ENCODE data around the gene TP53RK.

The TP53RK gene

DNA sequence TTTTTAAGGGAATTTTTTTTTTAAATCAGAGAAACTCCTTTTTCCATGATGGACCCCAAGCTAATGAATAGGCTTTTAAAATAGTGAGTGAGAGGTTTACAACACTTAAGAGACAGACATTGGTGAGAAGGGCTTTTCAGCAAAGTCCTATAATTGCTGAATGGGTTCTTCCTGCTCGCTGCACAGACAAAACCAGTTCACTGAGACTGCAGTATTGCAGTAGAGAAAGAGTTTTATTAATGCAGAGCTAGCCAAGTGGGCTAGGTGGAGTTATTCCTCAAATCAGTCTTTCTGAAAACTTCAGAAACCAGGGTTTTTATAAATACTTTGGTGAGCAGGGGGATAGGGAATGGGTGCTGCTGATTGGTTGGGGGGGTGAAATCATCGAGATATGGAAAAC, 17.0 kb upstream of the TP53RK start:
- no peak for DNase-seq (ENCODE audit: low spot score)

DNA sequence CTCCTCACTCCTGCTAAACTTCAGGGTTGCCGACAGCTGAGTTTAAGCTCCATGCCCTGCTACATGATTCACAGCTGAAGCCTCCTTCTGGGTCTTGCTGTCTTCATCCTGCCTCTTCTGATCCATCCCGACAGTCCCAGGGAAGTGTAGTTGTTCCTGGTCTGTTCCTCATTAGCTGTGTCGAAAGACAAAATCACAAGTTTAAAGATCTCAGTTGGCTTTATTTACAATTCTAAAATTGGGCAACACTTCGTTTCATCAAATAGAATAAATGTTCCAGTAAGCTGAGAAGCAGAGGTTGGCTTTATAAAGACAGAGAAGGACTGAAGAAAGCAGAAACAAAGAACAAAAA, 16.1 kb upstream of the TP53RK start:
- no peak for DNase-seq (ENCODE audit: low spot score)

DNA sequence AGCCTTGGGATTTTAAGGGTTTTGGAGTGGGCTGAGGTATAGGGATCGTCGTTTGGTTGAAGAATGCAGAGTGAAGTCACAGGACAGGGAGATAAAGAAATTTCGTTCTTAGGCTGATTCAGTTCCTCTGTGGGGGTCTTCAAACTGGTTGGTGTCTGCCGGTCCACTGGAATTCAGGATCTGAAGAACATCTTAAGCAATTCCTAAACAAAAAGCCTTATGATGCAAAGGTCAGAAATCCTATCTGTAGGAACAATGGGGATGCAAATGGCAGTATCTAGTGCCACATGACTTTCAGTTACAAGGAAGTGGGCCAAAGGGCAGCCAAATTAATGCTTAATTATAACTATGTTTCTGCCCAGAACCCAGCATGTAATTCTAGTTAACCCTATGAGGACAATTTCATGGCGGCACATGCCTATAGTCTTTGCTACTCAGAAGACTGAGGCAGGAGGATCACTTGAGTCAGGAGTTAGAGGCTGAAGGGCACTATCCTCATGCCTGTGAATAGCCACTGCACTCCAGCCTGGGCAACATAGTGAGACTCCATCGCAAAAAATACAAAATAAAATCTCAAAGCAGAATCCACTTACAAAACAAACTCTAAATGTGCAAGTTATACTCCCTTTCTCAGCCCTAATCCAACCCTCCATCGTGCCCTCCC, 15.6 kb upstream of the TP53RK start:
- no peak for DNase-seq (ENCODE audit: low spot score)

DNA sequence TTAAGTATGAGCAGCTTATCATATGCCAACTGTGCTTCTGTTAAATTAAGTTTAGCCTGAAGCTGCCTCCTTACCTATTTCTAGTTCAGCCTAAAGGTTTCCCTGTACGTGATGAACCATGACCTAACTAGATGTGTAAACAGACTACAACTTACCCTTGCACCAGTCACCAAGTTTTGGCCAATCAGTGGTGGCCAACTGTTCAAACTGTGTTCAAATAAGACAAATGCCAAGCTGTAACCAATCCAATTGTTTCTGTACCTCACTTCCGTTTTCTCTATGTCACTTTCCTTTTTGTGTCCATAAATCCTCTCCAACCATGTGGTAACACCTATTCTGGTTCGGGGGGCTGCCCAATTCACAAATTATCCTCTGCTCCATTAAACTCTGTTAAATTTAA, 14.2 kb upstream of the TP53RK start:
- no peak for DNase-seq (ENCODE audit: low spot score)

DNA sequence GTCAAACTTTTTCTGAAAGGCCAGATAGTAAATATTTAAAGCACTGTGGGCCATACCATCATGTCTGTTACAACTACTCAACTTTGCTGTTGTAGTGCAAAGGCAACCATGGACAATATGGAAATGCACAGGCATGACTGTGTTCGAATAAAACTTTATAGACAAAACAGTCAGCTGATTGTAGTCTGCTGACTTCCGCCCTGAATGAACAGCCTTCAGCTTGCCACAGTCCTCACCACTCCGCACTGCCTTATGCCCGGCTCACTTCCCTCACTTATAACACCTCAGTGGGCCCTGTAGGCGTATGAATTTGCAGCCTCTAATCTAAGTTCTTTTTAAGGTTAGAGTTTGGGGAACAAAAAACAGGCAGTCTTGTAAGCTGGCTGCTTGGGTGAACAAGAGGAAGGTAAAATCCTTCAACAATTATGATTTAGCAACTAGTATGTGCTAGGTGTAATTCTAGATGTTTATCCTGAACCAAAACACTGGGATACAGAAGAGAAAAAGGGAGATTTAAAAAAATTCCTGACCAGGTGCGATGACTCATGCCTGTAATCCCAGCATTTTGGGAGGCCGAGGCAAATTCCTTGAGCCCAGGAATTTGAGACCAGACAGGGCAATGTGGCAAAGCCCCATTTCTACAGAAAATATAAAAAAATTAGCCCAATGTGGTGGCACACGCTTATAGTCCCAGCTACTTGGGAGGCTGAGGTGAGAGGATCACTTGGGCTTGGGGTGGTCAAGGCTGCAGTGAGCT, 13.4 kb upstream of the TP53RK start:
- no peak for DNase-seq (ENCODE audit: low spot score)

DNA sequence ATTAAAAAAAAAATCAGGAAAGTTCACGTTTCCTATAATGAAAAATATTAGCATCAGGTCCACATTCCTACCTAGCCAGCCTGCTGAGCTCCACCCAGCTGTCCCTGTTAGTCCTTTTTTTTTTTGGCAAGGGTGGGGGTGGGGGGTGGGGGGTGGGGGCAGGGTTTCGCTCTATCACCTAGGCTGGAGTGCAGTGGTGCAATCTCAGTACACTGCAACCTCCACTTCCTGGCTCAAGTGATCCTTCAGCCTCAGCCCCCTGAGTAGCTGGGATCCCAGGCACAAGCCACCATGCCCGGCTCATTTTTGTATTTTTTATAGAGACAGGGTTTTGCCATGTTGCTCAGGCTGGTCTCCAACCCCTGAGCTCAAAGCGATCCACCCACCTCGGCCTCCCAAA, 12.7 kb upstream of the TP53RK start:
- DNase-seq (ENCODE audit: low spot score): no peak

DNA sequence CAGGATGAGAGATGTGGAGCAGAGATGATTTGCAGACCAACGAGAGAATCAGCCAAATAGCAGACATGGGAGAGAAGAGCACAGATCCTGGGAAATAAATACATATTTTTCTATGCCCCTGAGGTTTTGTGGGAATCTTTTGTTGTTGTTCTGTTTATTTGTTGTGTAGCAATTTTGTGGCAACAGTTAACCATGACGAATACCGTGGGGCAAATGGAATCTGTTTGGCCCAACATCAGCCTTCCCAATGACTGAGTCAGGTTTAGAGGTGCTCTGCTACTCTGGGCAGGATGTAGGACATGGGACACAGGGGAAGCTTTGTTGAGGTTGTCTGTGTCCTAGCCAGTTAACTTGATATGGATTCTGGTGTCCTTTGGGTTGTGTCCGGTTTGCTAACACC, 12.3 kb upstream of the TP53RK start:
- no peak for DNase-seq (ENCODE audit: low spot score)

DNA sequence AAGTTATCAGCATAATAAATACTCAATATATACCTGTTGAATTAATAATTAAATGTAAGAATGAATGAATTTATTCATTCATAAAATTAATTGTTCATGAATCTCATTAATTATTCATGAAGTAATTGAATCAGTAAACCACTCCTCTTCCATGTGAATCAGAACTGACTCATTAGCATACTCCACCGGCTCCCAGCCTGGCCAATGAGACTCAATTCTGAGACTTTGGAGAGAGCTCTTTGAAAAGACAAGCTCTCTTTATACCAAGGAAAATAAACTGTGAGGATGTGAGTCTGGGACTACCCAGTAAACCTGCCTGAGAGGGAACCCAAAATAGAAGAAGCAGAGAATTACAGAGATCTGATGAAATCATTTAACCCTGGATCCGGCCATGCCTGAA, 11.8 kb upstream of the TP53RK start:
- no peak for DNase-seq (ENCODE audit: low spot score)

DNA sequence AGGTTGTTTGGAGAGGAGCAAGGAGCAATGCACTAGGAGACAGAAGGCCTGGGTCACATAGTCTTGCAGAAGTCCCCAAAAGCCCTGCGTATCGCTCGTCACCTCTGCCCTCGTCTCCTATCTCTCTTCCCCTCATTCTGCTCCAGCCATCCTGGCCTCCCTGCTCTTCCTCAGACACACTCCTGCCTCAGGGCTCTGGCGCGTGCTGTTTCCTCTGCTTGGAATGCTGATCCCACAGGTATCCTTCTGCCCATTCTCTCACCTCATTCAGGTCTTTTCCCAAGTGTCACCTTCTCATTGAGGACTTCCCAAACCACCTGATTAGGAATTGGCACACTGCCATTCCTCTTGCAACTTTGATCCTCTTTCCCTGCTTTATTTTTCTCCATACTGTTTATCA, 11.2 kb upstream of the TP53RK start:
- no peak for DNase-seq (ENCODE audit: low spot score)

DNA sequence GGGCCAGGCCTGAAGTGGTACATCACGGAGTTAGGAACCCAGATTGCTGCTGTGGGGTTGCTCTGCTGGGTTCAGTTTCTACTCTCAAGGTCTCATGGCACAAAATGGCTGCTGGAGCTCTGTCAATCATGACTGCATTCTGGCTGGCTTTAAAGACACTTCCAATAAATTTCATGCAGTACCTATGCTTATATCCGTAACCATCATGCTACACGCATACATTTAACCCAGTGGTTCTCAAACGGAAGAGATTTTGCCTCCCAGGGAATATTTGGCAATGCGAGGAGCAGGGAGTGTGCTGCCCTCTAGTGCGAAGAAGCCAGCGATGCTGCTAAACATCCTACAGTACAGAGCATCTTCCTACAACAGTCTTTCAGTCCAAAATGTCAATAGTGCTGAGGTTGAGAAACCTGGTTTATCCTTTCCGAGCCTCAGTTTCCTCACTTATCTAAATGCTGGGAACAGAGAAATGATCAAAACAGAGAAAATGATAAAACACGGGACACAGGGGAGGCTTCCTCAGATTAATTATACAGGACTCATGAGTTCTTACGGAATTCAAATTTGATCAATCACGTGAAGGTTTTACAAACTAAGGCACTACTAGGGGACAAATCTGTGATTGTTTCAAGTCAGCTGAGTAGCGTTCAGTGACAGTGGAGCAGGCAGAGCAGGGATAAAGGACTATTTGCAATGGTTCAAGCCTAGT, 10.6 kb upstream of the TP53RK start:
- DNase-seq (ENCODE audit: low spot score): no peak

DNA sequence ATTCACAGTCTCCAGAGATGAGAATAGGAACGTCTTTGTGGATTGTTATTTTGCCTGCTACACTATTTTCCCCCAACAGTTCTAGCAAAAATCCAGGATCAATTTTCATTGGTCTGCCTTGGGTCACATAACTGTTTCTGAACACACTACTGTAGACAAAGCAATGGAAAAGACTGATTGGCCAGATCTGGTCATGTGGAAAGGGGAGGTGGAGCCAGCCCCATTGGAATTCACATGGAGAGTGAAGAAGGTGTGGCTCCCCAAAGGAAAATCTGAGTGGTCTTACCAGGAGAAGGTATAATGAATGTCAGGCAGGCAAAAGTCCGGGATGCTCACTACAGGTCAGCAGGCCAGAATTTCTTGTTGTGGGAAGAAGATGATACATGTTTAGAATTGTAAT, 9.5 kb upstream of the TP53RK start:
- DNase-seq (ENCODE audit: low spot score): no peak

DNA sequence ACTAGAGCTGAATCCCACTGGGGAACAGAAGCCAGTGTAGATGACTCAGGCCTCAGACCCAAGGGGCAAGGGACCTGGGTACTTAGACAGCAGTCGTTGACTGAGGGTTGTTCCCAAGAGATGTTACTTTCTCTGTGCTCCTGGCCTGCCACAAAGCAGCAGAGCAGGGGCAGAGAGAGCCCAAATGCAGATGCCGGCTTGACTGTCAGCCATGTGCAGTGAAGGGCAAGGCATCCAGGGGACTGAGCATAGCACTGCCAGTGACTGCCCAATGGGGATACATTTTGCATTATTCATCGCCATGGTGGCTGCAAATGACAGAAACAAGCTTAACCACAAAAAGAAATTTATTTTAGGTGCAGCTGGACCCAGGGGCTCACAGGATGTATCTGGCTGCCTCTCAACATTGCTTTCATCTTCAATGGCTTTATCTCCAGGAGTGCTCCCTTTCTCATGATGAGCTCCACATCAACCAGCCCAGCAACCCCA, 7.6 kb upstream of the TP53RK start:
- DNase-seq (ENCODE audit: low spot score): no peak

DNA sequence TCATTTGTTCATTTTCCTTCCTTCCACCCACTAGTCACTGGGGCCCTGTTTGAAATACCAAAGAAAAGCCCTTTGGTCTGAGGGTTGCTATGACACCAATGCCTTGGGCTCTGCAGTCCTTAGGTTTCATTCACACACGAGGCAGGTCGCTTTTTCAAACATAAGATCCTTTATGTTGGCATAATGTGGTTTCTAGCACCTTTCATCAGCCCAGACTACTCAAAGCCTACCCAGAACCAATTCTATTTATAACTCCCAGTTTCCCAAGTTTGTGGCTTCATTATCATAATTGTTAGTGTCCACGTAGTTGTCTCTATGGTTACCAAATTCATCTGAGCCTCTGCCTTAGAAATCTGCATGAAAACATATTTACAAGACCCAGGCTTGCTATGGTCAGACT, 6.6 kb upstream of the TP53RK start:
- no peak for DNase-seq (ENCODE audit: low spot score)

DNA sequence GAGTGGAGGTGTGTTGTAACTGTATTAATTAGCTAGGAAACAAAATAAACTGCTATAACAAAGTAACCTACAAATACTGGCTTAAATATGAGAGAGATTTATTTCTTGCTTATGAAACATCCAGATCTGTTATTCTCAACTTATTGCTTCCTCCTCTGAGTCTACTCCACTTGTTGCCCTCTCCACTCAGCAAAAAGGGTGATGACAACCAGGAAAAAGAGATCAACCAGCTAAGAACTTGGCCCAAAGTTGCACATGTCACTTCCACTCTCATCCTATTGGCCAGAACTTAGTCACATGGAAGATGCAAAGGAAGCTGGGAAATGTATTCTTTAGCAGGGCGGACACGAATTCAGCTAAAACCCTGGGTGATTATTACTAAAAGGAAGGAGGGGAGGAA, 5.2 kb upstream of the TP53RK start:
- DNase-seq (ENCODE audit: low spot score): peak; percentile 48

DNA sequence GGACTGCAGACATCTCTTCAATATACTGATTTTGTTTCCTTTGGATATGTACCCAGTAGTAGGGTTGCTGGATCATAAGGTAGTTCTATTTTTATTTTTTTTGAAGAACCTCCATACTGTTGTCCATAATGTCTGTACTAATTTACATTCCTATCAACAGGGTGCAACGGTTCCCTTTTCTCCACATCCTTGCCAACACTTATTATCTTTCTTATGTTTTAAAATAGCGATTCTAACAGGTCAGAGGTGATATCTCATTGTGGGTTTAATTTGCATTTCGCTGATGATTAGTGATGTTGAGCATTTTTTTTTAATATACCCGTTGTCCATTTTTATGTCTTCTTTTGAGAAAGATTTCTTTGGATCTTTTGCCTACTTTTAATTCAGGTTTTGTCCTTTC, 2.0 kb upstream of the TP53RK start:
- no peak for DNase-seq (ENCODE audit: low spot score)

DNA sequence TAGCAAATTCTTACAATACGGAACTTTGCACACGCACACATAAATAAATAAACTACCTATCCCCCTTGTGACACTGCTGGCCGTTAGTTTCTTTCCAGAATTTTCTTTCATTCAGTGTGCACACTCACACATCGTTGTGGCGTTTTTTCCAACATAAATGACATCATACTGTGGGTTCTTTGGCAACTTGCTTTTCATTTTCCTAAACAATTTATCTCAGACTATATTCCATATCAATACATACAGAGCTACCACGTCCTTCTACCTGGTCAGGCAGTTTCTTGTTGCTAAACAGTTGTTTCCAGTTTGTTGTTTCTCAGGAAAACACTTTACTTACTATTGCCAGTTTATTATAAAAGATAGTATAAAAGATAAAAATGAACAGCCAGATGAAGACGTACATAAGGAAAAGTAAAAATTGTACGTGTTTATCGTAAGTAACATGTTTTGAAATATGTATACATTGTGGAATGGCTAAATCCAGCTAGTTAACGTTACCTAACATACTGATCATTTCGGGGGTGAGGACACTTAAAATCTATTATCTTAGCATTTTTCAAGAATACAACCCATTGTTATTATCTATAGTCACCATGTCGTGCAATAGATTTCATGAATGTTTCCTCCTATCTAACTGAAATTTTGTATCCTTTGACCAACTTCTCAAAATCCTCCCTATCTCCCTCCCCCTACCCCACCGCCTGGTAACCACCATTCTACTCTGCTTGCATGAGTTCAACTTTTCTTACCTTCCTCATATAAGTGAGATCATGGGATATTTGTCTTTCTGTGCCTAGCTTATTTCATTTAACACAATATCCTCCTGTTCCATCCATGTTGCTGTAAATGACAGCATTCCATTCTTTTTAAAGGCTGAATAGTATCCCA, 1.2 kb upstream of the TP53RK start:
- no peak for DNase-seq (ENCODE audit: low spot score)

DNA sequence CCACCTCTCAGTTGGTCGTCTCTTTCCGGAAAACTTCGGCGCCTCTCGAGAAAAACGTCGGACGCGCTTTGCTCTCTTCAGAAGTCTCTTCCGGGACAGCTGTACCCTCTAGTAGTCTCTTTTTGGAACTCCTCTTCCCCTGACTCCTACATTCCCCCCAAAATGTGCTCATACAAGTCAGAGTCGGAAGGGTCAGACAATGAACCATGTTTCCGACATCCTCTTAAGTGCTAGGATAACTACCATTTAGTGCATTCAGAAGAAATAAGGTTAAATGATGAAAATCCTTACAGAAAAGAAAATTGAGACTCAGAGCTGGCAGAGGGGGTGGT, 476 bp upstream of the TP53RK start:
- no peak for DNase-seq (ENCODE audit: low spot score)

DNA sequence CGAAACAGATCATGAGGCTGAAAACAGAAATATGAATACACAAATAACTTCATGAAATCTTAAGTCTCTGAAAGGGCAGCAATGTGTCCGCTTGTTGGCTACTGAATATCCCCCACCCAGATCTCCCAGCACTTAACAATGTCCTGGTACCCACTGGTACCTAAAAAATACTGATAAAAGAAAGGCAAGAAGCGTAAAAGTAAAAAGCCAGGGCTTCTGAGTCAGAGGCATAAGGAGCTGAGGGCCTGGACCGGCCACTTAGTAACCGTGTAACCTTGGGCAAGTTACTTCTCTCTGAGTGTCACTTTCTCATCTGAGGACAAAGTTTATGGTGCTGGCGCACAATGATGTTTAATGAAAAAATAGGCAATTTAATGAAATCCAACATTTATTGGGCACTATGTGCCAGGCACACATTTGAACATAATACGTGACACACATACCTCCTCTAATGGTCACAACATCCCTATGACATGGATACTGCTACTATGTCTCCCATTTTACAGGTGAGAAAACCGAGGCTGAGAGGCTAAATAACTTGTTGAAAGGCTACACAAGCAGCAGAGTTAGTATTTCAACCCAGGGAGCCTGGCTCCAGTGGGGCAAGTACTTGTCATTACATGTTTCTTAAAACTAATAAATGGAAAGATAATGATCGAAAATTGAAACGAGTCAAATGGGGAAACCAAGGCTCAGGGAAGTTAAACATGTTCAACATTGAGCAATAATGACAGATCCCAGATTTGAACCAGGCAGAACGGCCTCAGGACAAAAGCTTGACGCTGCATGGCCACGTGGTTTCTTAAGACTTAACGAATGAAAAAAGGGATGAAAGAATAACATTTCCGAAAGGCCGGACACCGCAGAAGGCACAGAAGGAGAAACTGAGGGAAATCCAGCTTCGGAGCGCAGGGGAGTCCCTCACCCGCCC, 828 bp downstream of the TP53RK start:
- DNase-seq (ENCODE audit: low spot score): no peak

DNA sequence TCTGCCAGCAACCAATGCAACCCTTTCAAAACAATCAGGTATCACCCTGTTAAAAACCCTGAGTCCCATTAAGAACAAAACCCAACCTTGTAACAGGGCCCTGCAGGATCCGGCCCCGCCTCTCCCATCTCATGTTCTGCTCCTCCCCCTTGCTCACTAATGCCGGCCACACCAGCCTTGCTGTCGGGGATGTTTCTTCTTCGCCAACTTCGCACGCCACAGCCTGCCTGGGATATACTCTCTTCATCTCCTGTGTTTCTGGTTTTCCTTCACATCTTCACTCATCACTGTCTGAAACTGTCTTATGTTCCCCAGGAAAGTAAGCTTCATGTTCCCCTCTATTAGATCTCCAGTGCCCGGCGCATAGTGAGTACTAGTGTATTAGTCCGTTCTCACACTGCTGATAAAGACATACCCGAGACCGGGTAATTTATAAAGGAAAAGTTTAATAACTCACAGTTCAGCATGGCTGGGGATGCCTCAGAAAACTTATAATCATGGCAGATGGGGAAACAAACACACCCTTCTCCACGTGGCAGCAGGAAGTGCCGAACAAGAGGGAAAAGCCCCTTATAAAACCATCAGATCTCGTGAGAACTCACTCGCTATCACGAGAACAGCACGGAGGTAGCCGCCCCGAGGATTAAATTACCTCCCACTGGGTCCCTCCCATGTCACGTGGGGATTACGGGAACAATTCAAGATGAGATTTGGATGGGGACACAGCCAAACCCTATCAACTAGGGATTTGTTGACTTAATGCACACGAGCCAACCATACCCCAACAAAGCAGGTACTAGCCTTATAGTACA, 5.1 kb downstream of the TP53RK start:
- no peak for DNase-seq (ENCODE audit: low spot score)

DNA sequence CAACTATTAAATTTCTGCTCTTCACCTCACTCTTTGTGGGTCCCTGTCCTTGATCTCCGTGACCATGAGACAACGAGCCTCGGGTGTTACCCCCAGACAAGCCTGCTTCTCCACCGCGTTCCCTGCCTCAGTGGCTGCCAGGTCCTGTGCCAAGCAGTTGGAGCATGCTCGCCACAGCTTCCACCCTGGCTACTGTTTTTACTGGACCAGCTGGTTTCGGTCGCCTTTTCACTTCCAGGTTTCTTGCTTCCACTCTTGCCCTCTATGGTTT, 5.6 kb downstream of the TP53RK start:
- no peak for DNase-seq (ENCODE audit: low spot score)

All from germinal center (tissue), 1 donor.